Liver (tissue), 9 donors: ENCODE data around the gene CHPT1. TPM values are rescaled to one million over a fixed set of nuclear protein-coding genes. Genes with fewer than 3 reads are reported as not detected.

Source experiments
- DNase-seq: peaks from one replicate; pipeline ENCODE4 v3.0.0-alpha.2; 2017; ENCODE audit warnings: low spot score
- H3K27ac ChIP-seq, 2 donors: one replicate each; pipeline ENCODE4 v1.7.0; 2013; ENCODE audit warnings: inconsistent platforms in 2 of 2, low read length in 2 of 2, control low read depth in 1 of 2, low read depth in 1 of 2, mild to moderate bottlenecking in 1 of 2
- H3K27me3 ChIP-seq, 4 donors: one replicate each; pipeline versions ENCODE4 v1.6.1 to v1.7.0; 2013; ENCODE audit warnings: low read length in 3 of 4, inconsistent platforms in 1 of 4, mild to moderate bottlenecking in 1 of 4, moderate library complexity in 1 of 4; ENCODE audit not compliant: control insufficient read depth in 4 of 4, insufficient read depth in 4 of 4
- H3K36me3 ChIP-seq, 4 donors: one replicate each; pipeline versions ENCODE4 v1.6.1 to v1.7.0; 2013; ENCODE audit warnings: low read length in 3 of 4, mild to moderate bottlenecking in 3 of 4, low read depth in 1 of 4, moderate library complexity in 1 of 4; ENCODE audit not compliant: control insufficient read depth in 4 of 4, insufficient read depth in 3 of 4
- H3K4me1 ChIP-seq, 4 donors: one replicate each; pipeline versions ENCODE4 v1.6.1 to v1.7.0; 2013; ENCODE audit warnings: low read length in 3 of 4, mild to moderate bottlenecking in 3 of 4, moderate library complexity in 1 of 4; ENCODE audit not compliant: control insufficient read depth in 4 of 4, insufficient read depth in 4 of 4
- H3K4me3 ChIP-seq, 3 donors: one replicate each; pipeline versions ENCODE4 v1.6.1 to v1.7.0; 2013; ENCODE audit warnings: low read length in 3 of 3, control low read depth in 1 of 3, low read depth in 1 of 3, mild to moderate bottlenecking in 1 of 3
- H3K9ac ChIP-seq, 2 donors: one replicate each; pipeline ENCODE4 v1.7.0; 2013; ENCODE audit warnings: low read length in 2 of 2, mild to moderate bottlenecking in 2 of 2, moderate library complexity in 2 of 2, control low read depth in 1 of 2, low read depth in 1 of 2
- H3K9me3 ChIP-seq, 4 donors: one replicate each; pipeline versions ENCODE4 v1.6.1 to v1.7.0; 2013; ENCODE audit warnings: low read length in 3 of 4; ENCODE audit not compliant: control insufficient read depth in 4 of 4
- ATF3 ChIP-seq: IDR thresholded peaks from 2 replicates; pipeline ENCODE4 v1.6.1; 2016; ENCODE audit warnings: antibody characterized with exemption
- CTCF ChIP-seq: fragments of 150-350 bp; IDR thresholded peaks from 2 replicates; pipeline ENCODE4 v1.5.1; 2017; ENCODE audit warnings: improper control_type of control experiment, low read depth, low read length; ENCODE audit not compliant: missing input control
- EGR1 ChIP-seq, 2 donors: IDR thresholded peaks; 2 replicates each; pipeline ENCODE4 v1.6.1; 2016 to 2018; ENCODE audit warnings: antibody characterized with exemption in 2 of 2, low read depth in 2 of 2
- FOXA1 ChIP-seq: IDR thresholded peaks from 2 replicates; pipeline ENCODE4 v1.6.1; 2016; ENCODE audit warnings: antibody characterized with exemption
- FOXA2 ChIP-seq: IDR thresholded peaks from 2 replicates; pipeline ENCODE4 v1.6.1; 2016; ENCODE audit warnings: antibody characterized with exemption
- GABPA ChIP-seq, 2 donors: IDR thresholded peaks in 1 of 2; conservative IDR thresholded peaks in 1 of 2; 2 replicates each; pipeline ENCODE4 v1.6.1; 2016; ENCODE audit warnings: antibody characterized with exemption in 2 of 2, mild to moderate bottlenecking in 1 of 2, moderate library complexity in 1 of 2
- HNF4A ChIP-seq, 2 donors: conservative IDR thresholded peaks; 2 replicates each; pipeline ENCODE4 v1.6.1; 2016; ENCODE audit warnings: antibody characterized with exemption in 2 of 2, mild to moderate bottlenecking in 2 of 2
- HNF4G ChIP-seq: IDR thresholded peaks from 2 replicates; pipeline ENCODE4 v1.6.1; 2016; ENCODE audit warnings: antibody characterized with exemption
- JUND ChIP-seq, 2 donors: IDR thresholded peaks; 2 replicates each; pipeline ENCODE4 v1.6.1; 2016; ENCODE audit warnings: antibody characterized with exemption in 2 of 2
- MAX ChIP-seq: IDR thresholded peaks from 2 replicates; pipeline ENCODE4 v1.6.1; 2016; ENCODE audit warnings: antibody characterized with exemption
- NR2F2 ChIP-seq: IDR thresholded peaks from 2 replicates; pipeline ENCODE4 v1.6.1; 2016; ENCODE audit warnings: antibody characterized with exemption
- RAD21 ChIP-seq, 2 donors: IDR thresholded peaks; 2 replicates each; pipeline ENCODE4 v1.6.1; 2016; ENCODE audit warnings: antibody characterized with exemption in 2 of 2, mild to moderate bottlenecking in 2 of 2
- REST ChIP-seq: IDR thresholded peaks from 2 replicates; pipeline ENCODE4 v1.6.1; 2016; ENCODE audit warnings: antibody characterized with exemption, mild to moderate bottlenecking
- RXRA ChIP-seq, 2 donors: IDR thresholded peaks; 2 replicates each; pipeline ENCODE4 v1.6.1; 2017 to 2018; ENCODE audit warnings: antibody characterized with exemption in 2 of 2, mild to moderate bottlenecking in 1 of 2
- SP1 ChIP-seq: IDR thresholded peaks from 2 replicates; pipeline ENCODE4 v1.6.1; 2018; ENCODE audit warnings: antibody characterized with exemption, mild to moderate bottlenecking
- TAF1 ChIP-seq: conservative IDR thresholded peaks from 2 replicates; pipeline ENCODE4 v1.6.1; 2016; ENCODE audit warnings: antibody characterized with exemption, mild to moderate bottlenecking
- YY1 ChIP-seq: IDR thresholded peaks from 2 replicates; pipeline ENCODE4 v1.6.1; 2016; ENCODE audit warnings: antibody characterized with exemption, mild to moderate bottlenecking
- ZBTB33 ChIP-seq: IDR thresholded peaks from 2 replicates; pipeline ENCODE4 v1.6.1; 2016; ENCODE audit warnings: antibody characterized with exemption
- WGBS: extraction: QIAGEN DNeasy Blood & Tissue Kit; methylation state at CpG from one replicate; pipeline ENCODE4 v1.1.7; 2013; 5-methylcytosine and 5-hydroxymethylcytosine counted together
- polyA plus RNA-seq, 2 donors: library from polyadenylated mRNA; stranded (reverse) in 1 of 2; unstranded in 1 of 2; fragments of 200-250 nt in 1 of 2; fragments of >200 nt in 1 of 2; fragmentation: Nextera tagmentation in 1 of 2; extraction: Ambion mirVana in 1 of 2; gene quantifications; one replicate each; pipeline versions ENCODE4 v1.2.1 to v1.2.3, GENCODE V29; 2013 to 2015
- total RNA-seq, 2 donors: library from RNA; depleted of rRNA; stranded (reverse); fragments of >200 nt; gene quantifications; one replicate each; pipeline ENCODE4 v1.2.3, GENCODE V29; 2014
- donor health status: healthy.
- donor health status: healthy.
- donor health status: healthy.
- donor health status: healthy.
- donor health status: healthy.

Gene CHPT1
- total and polyA plus RNA-seq, 4 donors, result 51.5 to 96.6 (median 61.7) TPM

GRCh38 chr12:101710288-101710687 is 12.8 kb downstream of the CHPT1 start:
- Histone ChIP-seq H3K4me1 (peaks cover 6 to 53% (median 46%) of the 10 kb centered on the region in 4 donors), H3K27ac (peak overlapping the region; percentile 75 to 87), H3K9ac (peak overlapping the region in 1 of 2 donors; percentile 27), H3K4me3 (no peak overlapping the region), H3K27me3 (no peaks in the 10 kb centered on the region), H3K36me3 (no peaks in the 10 kb centered on the region), H3K9me3 (no peaks in the 10 kb centered on the region)
- WGBS, result 72% methylated on average over 4 of the region's 4 CpGs
- no peak for DNase-seq
- TF ChIP-seq SP1 (peak; percentile 20), CTCF (no peak), EGR1 (IDR thresholded peaks at IDR 0.05; ENCODE audit: low read depth in 2 of 2) (no peak), ZBTB33 (no peak), FOXA2 (peak; percentile 43), YY1 (no peak), NR2F2 (no peak), GABPA (IDR thresholded peaks at IDR 0.05 in 1 of 2, conservative IDR thresholded peaks at IDR 0.05 in 1 of 2) (no peak), RAD21 (IDR thresholded peaks at IDR 0.05) (no peak)

GRCh38 chr12:101713059-101713682 is 15.7 kb downstream of the CHPT1 start:
- peaks cover 4 to 55% (median 44%) of the 10 kb centered on the region in 4 donors for H3K4me1 ChIP-seq
- H3K27ac ChIP-seq, result peak overlapping the region; percentile 57 to 94
- H3K9ac ChIP-seq, result peak overlapping the region in 1 of 2 donors; percentile 76
- H3K9me3 ChIP-seq, result no peaks in the 10 kb centered on the region
- peak; percentile 93 for TF ChIP-seq REST
- TF ChIP-seq FOXA1, result peak; percentile 66
- peak; percentile 90 to 97 for TF ChIP-seq RXRA (IDR thresholded peaks at IDR 0.05)
- TF ChIP-seq EGR1 (IDR thresholded peaks at IDR 0.05; ENCODE audit: low read depth in 2 of 2), result peak in 1 of 2 donors; percentile 63
- TF ChIP-seq RAD21 (IDR thresholded peaks at IDR 0.05), result peak; percentile 48 to 60
- TF ChIP-seq TAF1, result peak; percentile 94
- TF ChIP-seq YY1, result peak; percentile 76
- peak; percentile 59 for TF ChIP-seq FOXA2
- TF ChIP-seq CTCF, result no peak
- peak; percentile 97 for TF ChIP-seq NR2F2
- TF ChIP-seq GABPA (IDR thresholded peaks at IDR 0.05 in 1 of 2, conservative IDR thresholded peaks at IDR 0.05 in 1 of 2), result peak in 1 of 2 donors; percentile 54
- TF ChIP-seq SP1, result peak; percentile 84
- peak; percentile 91 to 98 for TF ChIP-seq HNF4A (conservative IDR thresholded peaks at IDR 0.05)
- TF ChIP-seq MAX, result peak; percentile 84
- peak; percentile 66 for TF ChIP-seq HNF4G
- peak; percentile 15 to 86 for TF ChIP-seq JUND (IDR thresholded peaks at IDR 0.05)
- peak; percentile 26 for TF ChIP-seq ATF3
- TF ChIP-seq ZBTB33, result peak; percentile 91
- peak; percentile 52 for DNase-seq
- no peaks in the 10 kb centered on the region for H3K27me3 ChIP-seq
- no peaks in the 10 kb centered on the region for H3K36me3 ChIP-seq
- peak overlapping the region in 1 of 3 donors; percentile 45 for H3K4me3 ChIP-seq
- 17% methylated on average over 5 of the region's 5 CpGs for WGBS
